ENCODE measurements around the gene SYCE1L. TPM values are rescaled to one million over a fixed set of nuclear protein-coding genes. Genes with fewer than 3 reads are reported as not detected.
A peak's percentile ranks its signal among the peaks of the same experiment; 100 is the strongest.
"Not testable (repeated sequence)": the region's sequence is repeated elsewhere in the genome, so short reads cannot be mapped to it uniquely, and the experiment has no call there.

The SYCE1L gene
- total RNA-seq, 1 donor from 2014 or later = 20.0 TPM

GRCh38 chr16:77231047-77231446 is 31.8 kb downstream of the SYCE1L start:
- no peak overlapping the region for H3K27ac Mint-ChIP-seq
- DNase-seq (ENCODE audit: extremely low spot score, unreplicated experiment) = no peak
- no peak overlapping the region for H3K4me3 Mint-ChIP-seq
- H3K36me3 Mint-ChIP-seq = no peaks in the 10 kb centered on the region
- TF ChIP-seq, protein P1, sequence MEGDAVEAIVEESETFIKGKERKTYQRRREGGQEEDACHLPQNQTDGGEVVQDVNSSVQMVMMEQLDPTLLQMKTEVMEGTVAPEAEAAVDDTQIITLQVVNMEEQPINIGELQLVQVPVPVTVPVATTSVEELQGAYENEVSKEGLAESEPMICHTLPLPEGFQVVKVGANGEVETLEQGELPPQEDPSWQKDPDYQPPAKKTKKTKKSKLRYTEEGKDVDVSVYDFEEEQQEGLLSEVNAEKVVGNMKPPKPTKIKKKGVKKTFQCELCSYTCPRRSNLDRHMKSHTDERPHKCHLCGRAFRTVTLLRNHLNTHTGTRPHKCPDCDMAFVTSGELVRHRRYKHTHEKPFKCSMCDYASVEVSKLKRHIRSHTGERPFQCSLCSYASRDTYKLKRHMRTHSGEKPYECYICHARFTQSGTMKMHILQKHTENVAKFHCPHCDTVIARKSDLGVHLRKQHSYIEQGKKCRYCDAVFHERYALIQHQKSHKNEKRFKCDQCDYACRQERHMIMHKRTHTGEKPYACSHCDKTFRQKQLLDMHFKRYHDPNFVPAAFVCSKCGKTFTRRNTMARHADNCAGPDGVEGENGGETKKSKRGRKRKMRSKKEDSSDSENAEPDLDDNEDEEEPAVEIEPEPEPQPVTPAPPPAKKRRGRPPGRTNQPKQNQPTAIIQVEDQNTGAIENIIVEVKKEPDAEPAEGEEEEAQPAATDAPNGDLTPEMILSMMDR (conservative IDR thresholded peaks at IDR 0.05) = no peak
- peaks cover 7% of the 10 kb centered on the region for H3K27me3 Mint-ChIP-seq
- no peaks in the 10 kb centered on the region for H3K9me3 Mint-ChIP-seq
- H3K4me1 Mint-ChIP-seq (ENCODE audit: unreplicated experiment) = peaks cover 2% of the 10 kb centered on the region

DNA sequence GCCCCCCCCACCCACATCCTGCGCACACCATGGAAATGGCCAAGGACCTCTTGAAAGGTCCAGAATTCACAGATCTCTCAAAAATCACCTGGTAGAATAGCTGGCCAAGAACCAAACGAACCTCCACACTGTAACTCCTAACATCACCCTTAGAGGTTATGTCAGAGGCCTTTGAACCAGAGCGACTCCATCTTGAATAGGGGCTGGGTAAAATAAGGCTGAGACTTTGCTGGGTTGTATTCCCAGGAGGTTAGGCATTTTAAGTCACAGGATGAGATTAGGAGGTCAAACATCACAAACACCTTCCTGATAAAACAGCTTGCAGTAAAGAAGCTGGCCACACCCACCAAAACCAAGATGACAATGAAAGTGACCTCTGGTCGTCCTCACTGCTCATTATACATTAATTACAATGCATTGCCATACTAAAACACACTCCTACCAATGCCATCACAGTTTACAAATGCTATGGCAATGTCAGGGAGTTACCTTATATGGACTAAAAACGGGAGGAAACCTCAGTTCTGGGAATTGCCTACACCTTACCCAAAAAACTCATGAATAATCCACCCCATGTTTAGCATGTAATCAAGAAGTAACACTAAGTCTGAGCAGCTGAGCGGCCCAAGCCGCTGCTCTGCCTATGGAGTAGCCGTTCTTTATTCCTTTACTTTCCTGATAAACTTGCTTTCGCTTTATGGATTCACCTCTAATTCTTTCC is 34.8 kb downstream of the SYCE1L start:
- H3K4me1 Mint-ChIP-seq (ENCODE audit: unreplicated experiment) = peaks cover 12% of the 10 kb centered on the region

DNA sequence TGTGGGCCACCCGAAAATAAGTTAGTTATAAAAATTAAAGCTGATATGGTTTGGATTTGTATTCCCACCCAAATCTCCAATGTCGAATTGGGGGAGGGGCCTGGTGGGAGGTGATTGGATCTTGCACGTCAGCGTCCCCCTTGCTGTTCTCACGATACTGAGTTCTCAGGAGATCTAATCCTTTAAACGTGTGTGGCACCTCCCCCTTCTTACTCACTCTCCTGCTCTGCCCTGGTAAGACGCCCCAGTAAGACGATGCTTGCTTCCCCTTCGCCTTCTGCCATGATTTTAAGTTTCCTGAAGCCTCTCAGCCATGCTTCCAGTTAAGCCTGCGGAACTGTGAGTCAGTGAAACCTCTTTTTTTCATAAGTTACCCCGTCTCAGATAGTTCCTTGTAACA is 35.4 kb downstream of the SYCE1L start:
- DNase-seq (ENCODE audit: extremely low spot score, unreplicated experiment) = no peak
- Mint-ChIP-seq H3K4me3 (no peak overlapping the region), H3K9me3 (no peaks in the 10 kb centered on the region), H3K27ac (no peak overlapping the region), H3K4me1 (ENCODE audit: unreplicated experiment) (peaks cover 19% of the 10 kb centered on the region), H3K27me3 (peaks cover 17% of the 10 kb centered on the region), H3K36me3 (no peaks in the 10 kb centered on the region)
- TF ChIP-seq, protein P1 (conservative IDR thresholded peaks at IDR 0.05) = no peak

More for the DNA sequence above, 34.8 kb downstream of the SYCE1L start:
- no peak for DNase-seq (ENCODE audit: extremely low spot score, unreplicated experiment)
- TF ChIP-seq, protein P1 (conservative IDR thresholded peaks at IDR 0.05) = no peak
- Mint-ChIP-seq H3K36me3 (no peaks in the 10 kb centered on the region), H3K4me3 (no peak overlapping the region), H3K9me3 (no peaks in the 10 kb centered on the region), H3K27ac (no peak overlapping the region), H3K27me3 (peaks cover 17% of the 10 kb centered on the region)

- H3K9me3 Mint-ChIP-seq = no peaks in the 10 kb centered on the region
- peaks cover 21% of the 10 kb centered on the region for H3K4me1 Mint-ChIP-seq (ENCODE audit: unreplicated experiment)
- no peaks in the 10 kb centered on the region for H3K36me3 Mint-ChIP-seq
- H3K27ac Mint-ChIP-seq = peak overlapping the region; percentile 23
- H3K27me3 Mint-ChIP-seq = peaks cover 17% of the 10 kb centered on the region
- peak; percentile 91 for DNase-seq (ENCODE audit: extremely low spot score, unreplicated experiment)
- TF ChIP-seq, protein P1 (conservative IDR thresholded peaks at IDR 0.05) = peak; percentile 100
- H3K4me3 Mint-ChIP-seq = peak overlapping the region; percentile 80
These were observed 36.9 kb downstream of the SYCE1L start for GRCh38 chr16:77236063-77236511.

GRCh38 chr16:77238593-77238992 is 39.4 kb downstream of the SYCE1L start:
- DNase-seq (ENCODE audit: extremely low spot score, unreplicated experiment) = no peak
- peaks cover 17% of the 10 kb centered on the region for H3K27me3 Mint-ChIP-seq
- H3K9me3 Mint-ChIP-seq = peaks cover 6% of the 10 kb centered on the region
- H3K4me1 Mint-ChIP-seq (ENCODE audit: unreplicated experiment) = peaks cover 21% of the 10 kb centered on the region
- TF ChIP-seq, protein P1 (conservative IDR thresholded peaks at IDR 0.05) = no peak
- H3K4me3 Mint-ChIP-seq = no peak overlapping the region
- H3K27ac Mint-ChIP-seq = no peak overlapping the region
- no peaks in the 10 kb centered on the region for H3K36me3 Mint-ChIP-seq

- H3K4me3 Mint-ChIP-seq, H3K27ac Mint-ChIP-seq: not testable (repeated sequence)
These were observed 43.3 kb downstream of the SYCE1L start for GRCh38 chr16:77242471-77242870.

More at GRCh38 chr16:77242471-77242870, 43.3 kb downstream of the SYCE1L start:
- not testable (repeated sequence) for DNase-seq (ENCODE audit: extremely low spot score, unreplicated experiment); H3K9me3 Mint-ChIP-seq; H3K36me3 Mint-ChIP-seq; H3K27me3 Mint-ChIP-seq
- H3K4me1 Mint-ChIP-seq (ENCODE audit: unreplicated experiment) = peaks cover 15% of the 10 kb centered on the region
